ENCODE results near the gene MON2. TPM values are rescaled to one million over a fixed set of nuclear protein-coding genes. Genes with fewer than 3 reads are reported as not detected.

Gene MON2
- total RNA-seq, 1 donor from 2014 or later, result 44.9 TPM

GRCh38 chr12:62605981-62606380, 139.4 kb downstream of the MON2 start:
- intact Hi-C loops (cut with micrococcal nuclease), result loop anchor here (10.0 kb wide), 2 partner anchors 171 to 1179 kb away; no protein-coding TSS in a partner anchor

DNA sequence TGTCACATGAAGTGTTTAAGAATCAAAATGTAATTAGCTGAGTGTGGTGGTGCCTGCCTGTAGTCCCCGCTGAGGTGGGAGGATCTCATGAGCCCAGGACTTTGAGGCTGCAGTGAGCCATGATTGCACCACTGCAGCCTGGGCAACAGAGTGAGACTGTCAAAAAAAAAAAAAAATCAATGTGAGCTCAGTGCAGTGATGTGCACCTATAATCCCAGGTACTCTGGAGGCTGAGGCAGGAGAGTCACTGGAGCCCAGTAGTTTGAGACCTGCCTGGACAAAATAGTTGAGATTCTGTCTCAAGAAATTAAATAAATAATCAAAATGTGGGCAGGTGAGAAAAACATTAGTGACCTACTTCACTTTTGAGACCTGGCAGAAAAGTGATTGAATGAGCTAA, 140.0 kb downstream of the MON2 start:
- intact Hi-C loops (cut with micrococcal nuclease), result loop anchor here (10.0 kb wide), 2 partner anchors 172 to 1178 kb away; no protein-coding TSS in a partner anchor

DNA sequence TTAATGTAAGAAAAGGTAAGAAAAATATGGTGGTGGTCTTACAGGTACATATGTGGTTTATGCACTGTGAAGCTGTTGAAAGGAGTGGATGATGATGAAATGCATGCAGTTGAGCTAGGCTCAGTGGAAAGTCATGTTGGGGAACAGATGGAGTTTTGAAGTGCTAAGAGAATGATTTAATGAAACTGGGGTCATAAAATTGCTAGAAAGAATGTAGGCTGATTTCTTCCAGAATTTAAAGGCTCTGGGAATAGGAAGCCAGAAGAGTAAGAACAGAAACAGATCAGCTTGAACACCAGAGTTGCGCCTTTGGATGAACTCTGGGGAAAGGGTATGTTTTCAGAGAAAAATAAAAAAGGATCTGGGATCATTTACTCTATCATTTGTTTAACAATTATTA, 146.5 kb downstream of the MON2 start:
- intact Hi-C loops (cut with micrococcal nuclease), result no loop called here

GRCh38 chr12:62618319-62618718, 151.7 kb downstream of the MON2 start:
- intact Hi-C loops (cut with micrococcal nuclease), result no loop called here

GRCh38 chr12:62618930-62619329, 152.3 kb downstream of the MON2 start:
- intact Hi-C loops (cut with micrococcal nuclease), result no loop called here

- intact Hi-C loops (cut with micrococcal nuclease), result no loop called here
These were observed 154.5 kb downstream of the MON2 start for GRCh38 chr12:62621101-62621638.

DNA sequence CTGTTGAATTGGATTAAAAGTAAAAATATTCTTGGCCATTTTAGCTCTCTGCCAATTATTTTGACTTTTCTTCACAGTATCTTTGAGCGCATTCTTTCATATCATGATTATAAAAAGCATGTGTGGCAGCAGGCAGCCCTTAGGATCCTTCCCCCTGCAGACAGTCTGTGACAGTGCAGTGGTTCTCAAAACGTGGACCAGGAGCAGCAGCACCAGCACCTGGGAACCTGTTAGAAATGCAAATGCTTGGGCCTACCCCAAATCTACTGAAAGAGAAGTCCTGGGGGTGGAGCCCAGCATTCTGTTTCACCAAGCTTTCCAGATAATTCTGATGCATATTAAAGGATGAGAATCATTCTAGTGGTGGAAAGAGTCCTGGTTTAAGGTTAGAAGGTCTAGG, 155.6 kb downstream of the MON2 start:
- intact Hi-C loops (cut with micrococcal nuclease), result no loop called here

GRCh38 chr12:62625228-62625627, 158.6 kb downstream of the MON2 start:
- intact Hi-C loops (cut with micrococcal nuclease), result no loop called here

- intact Hi-C loops (cut with micrococcal nuclease), result no loop called here
These were observed 160.6 kb downstream of the MON2 start for GRCh38 chr12:62627181-62627580.

GRCh38 chr12:62629413-62629812, 162.8 kb downstream of the MON2 start:
- intact Hi-C loops (cut with micrococcal nuclease), result no loop called here

DNA sequence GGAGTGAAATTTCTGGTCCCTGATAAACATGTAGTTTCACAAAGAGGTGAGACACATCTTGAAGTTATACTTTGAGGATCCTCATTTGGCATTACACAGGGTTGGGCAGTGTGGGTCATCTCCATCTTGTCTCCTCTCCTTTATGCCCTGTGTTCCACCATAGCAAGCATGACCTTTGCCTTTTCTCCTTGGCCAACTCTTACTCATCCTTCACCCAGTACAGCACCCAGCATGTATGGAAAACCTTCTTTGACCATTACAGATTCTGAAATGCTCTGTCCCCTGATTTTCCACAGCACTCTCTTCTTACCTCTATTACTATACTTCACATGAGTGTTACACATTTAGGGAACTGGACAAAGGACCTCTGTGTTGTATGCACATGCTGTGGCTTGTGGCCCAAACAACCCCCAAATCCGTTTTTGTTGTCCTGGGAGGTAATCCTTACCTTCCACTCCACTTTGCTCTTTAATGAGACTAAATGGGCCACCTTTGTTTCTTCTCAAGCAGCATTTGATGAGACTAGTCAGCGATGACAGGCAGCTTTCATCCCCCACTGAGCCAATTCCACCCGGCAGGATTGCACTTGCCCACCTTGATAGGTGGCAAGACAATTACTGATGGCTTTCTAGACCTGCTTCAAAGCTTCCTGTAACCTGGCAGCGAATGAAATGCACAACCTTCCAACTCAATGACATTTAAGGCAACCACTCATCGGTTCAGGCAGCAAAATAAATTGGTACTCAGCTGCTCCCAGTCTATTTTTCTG, 163.5 kb downstream of the MON2 start:
- intact Hi-C loops (cut with micrococcal nuclease), result no loop called here

DNA sequence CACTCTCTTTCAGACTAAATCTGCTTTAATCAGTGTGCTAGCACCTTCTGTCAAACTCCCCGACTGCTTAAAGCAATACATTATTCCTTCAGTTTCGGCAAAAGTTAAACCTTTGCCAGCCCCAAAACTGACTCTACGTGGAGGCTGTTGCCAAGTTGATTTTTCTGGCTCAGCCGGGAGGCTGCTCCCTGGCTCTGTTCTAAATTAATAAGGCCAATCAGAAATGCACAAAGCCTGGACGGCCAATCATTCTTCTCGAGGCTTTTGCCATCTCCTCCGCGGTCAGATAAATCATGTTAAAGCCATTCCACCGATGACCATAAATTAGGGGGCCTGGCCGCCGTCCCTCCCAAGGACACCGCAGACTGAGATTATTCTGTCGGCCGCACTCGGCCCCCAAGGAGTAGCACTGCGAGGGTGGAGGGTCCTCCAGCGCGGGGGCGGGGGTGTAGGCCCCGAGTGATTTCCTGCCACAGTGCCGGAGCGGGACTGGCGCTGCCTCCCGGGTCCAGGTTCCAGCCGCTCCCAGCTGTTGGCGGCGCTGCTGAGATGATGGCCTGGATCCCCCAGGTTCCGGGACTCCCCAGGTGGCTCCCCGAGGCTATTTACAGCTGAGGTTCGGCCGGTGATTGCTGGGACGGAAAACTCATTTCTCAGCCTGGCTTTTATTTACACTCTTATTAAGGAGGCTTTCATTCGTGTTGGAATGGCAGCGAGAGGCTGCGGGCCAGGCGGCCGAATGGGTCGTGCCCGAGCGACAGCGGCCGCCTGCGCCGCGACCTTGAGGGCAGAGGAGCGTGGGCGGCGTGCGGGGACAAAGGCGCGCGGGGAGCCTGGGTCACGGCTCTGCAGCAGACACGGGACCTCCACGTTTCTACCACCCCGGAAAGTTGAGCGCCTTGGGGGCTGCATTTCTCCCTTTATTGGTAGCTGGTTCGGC, 165.1 kb downstream of the MON2 start:
- intact Hi-C loops (cut with micrococcal nuclease), result no loop called here

DNA sequence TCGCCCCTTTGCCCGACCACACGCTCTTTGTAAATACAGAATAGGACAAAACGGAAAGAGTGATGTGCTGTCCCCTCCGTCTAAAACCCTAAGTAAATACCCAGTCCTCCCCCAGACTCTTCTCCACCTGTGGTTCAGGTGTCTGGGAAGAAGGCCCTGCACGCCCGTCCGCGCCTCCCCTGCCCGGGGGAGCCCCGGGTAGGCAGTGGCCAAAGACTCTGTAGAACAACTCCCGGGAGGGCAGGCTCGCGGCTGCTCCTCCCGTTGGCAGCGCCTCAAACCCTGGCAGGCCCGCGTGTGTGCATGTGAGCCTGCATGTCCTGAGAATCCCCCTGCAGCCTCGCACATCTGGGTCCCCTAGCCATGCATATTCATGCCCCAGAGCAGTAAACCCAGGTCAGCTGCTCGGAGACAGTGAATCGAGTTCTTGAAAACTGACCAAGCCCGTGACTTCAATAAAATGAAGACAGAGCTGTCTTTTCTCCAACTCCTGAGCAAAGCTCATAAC, 165.8 kb downstream of the MON2 start:
- intact Hi-C loops (cut with micrococcal nuclease), result no loop called here

- intact Hi-C loops (cut with micrococcal nuclease), result no loop called here
These were observed 169.0 kb downstream of the MON2 start for GRCh38 chr12:62635649-62636048.

- intact Hi-C loops (cut with micrococcal nuclease), result no loop called here
These were observed 171.1 kb downstream of the MON2 start for GRCh38 chr12:62637679-62638078.

DNA sequence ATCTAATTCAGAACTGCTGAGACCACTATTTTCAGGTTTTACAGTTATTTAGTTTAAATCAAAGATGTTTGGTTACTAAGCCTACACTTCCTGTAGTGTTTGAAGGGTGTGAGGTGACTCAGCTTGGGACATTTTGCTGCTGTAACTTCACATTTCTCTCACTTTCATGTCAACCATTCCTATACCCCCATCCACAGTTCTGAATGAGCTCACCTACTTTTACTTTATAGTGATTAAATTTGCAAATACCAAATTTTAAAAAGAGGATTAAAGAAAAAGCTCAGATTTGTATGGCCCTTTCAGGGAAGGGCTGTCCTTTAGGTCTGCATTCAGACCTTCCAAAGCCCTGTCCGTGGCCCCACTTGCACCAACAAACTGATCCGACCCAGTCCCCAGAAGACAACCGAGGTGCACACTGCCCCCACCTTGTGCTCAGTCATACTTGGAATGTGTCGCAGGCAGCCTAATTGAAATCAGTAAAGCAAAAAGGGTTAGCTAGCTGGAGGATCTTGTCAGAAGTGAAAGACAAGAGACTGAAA, 174.4 kb downstream of the MON2 start:
- intact Hi-C loops (cut with micrococcal nuclease), result loop anchor here (2.0 kb wide), 1 partner anchor 38 kb away; no protein-coding TSS in a partner anchor

- intact Hi-C loops (cut with micrococcal nuclease), result no loop called here
These were observed 175.9 kb downstream of the MON2 start for GRCh38 chr12:62642486-62642885.

DNA sequence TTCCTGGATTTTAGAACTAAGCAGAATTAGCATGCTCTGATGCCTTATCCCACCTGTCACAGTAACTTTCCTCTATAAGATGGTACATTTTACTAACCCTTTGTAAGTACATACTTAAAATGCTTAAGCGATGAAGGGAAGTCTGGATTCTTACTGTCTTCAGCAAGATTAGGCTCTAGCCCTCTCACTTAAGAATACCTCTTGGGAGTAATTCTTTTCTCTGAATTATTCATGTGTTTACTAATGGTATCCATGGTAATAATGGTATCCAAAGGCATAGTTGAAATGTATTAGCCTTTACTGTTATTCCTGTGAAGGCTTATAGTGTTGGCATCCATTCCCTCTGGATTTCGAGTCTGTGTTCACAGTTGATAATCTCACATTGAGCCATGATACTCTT, 176.9 kb downstream of the MON2 start:
- intact Hi-C loops (cut with micrococcal nuclease), result no loop called here

- intact Hi-C loops (cut with micrococcal nuclease), result no loop called here
These were observed 179.9 kb downstream of the MON2 start for GRCh38 chr12:62646566-62646965.

- intact Hi-C loops (cut with micrococcal nuclease), result no loop called here
These were observed 181.0 kb downstream of the MON2 start for GRCh38 chr12:62647586-62647985.

- intact Hi-C loops (cut with micrococcal nuclease), result no loop called here
These were observed 182.9 kb downstream of the MON2 start for GRCh38 chr12:62649412-62650138.
